GM19099 (cell line): ENCODE data around the gene ATG13.

Source experiments
- POLR2A ChIP-seq: IDR thresholded peaks from 3 replicates; pipeline ENCODE4 v1.6.1; 2011; ENCODE audit warnings: low read depth; ENCODE audit not compliant: insufficient read length; ENCODE audit errors: extremely low read depth

The ATG13 gene

GRCh38 chr11:46712874-46713576 is 95.7 kb downstream of the ATG13 start:
- no peak for TF ChIP-seq POLR2A

GRCh38 chr11:46718155-46719019 is 101.0 kb downstream of the ATG13 start:
- no peak for TF ChIP-seq POLR2A

DNA sequence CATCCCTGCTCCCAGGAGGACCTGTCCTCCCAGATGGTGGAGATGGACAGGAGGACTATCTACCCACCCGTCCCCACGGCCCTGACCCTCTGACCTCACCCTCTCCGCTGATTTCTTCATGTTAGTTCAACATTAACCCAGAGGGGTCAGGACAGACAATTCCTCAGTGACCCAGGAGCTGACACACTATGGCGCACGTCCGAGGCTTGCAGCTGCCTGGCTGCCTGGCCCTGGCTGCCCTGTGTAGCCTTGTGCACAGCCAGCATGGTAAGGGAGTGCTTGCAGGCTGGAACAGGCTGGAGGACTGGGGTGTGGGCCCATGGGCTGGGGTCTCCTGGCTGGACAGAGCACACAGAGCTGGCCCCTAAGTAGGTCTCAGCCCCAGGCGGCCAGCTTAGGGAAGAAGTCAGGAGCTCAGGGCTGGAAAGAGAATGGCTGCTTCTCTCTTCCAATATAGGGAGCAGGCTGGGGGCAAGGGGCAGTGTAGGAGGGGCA is 101.7 kb downstream of the ATG13 start, which contains the start of gene F2:
Gene F2 (plus strand): TSS at position 166 of the 495 bp plus-strand sequence. CDS start 23 bp downstream, at position 189.
- TF ChIP-seq POLR2A, result no peak

- no peak for TF ChIP-seq POLR2A
Measured at GRCh38 chr11:46719543-46720218, 102.3 kb downstream of the ATG13 start.

DNA sequence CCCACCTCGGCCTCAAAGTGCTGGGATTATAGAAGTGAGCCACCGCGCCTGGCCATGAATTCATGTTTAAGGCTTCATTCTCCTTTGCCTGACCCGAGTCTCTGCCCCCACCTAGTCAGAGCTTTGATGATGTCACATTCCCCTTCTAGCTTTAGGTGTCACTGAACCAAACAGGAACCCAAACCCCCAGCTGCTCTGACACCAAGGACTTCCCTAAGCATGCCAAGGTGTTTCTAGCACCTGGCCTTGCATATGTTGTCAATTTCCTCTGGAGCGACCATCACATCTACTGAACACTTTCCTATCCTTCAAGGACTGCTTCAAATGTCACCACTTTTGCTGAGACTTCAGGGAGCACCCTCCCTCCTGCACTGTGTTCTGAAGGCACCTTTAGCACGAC is 103.9 kb downstream of the ATG13 start:
- no peak for TF ChIP-seq POLR2A

GRCh38 chr11:46722566-46723358 is 105.4 kb downstream of the ATG13 start:
- TF ChIP-seq POLR2A, result no peak

DNA sequence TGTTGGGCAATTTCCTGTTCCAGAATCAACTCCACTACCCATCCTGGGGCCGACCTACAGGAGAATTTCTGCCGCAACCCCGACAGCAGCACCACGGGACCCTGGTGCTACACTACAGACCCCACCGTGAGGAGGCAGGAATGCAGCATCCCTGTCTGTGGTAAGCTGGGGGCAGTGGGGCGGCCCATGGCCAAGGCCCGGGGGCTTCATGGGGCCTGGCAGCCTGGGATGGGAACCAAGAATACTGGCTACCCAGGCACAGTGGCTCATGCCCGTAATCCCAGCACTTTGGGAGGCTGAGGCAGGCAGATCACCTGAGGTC is 106.0 kb downstream of the ATG13 start:
- no peak for TF ChIP-seq POLR2A

- TF ChIP-seq POLR2A, result no peak
Measured at GRCh38 chr11:46724088-46724487, 106.7 kb downstream of the ATG13 start.
